Karpas-422 (cell line): ENCODE data around the gene FUCA1. TPM values are rescaled to one million over a fixed set of nuclear protein-coding genes. Genes with fewer than 3 reads are reported as not detected.

Experiments used
- DNase-seq: peaks from one replicate; pipeline ENCODE4 v3.0.0-alpha.2; 2015
- H2AFZ ChIP-seq: fragments of 200-600 bp; sonication (generic); 2 replicates; pipeline ENCODE4 v1.6.1; 2014; ENCODE audit warnings: antibody characterized with exemption, low read length, mixed read lengths
- H3K27ac ChIP-seq: fragments of 200-600 bp; sonication (generic); 2 replicates; pipeline ENCODE4 v1.5.1; 2014; ENCODE audit warnings: mild to moderate bottlenecking, low read length, moderate library complexity
- H3K27me3 ChIP-seq: fragments of 200-600 bp; sonication (generic); 2 replicates; pipeline ENCODE4 v1.6.1; 2014; ENCODE audit warnings: low read length, mixed read lengths
- H3K36me3 ChIP-seq: fragments of 200-600 bp; sonication (generic); 2 replicates; pipeline ENCODE4 v1.6.1; 2014; ENCODE audit warnings: low read length, mixed read lengths; ENCODE audit not compliant: insufficient read depth
- H3K4me1 ChIP-seq: fragments of 200-600 bp; sonication (generic); 2 replicates; pipeline ENCODE4 v1.6.1; 2014; ENCODE audit warnings: mild to moderate bottlenecking, low read length, mixed read lengths
- H3K4me2 ChIP-seq: fragments of 200-600 bp; sonication (generic); 2 replicates; pipeline ENCODE4 v1.6.1; 2014; ENCODE audit warnings: low read length, low read depth, mild to moderate bottlenecking; ENCODE audit not compliant: poor library complexity, severe bottlenecking
- H3K4me3 ChIP-seq: fragments of 200-600 bp; sonication (generic); 2 replicates; pipeline ENCODE4 v1.5.1; 2014; ENCODE audit warnings: mild to moderate bottlenecking, antibody characterized with exemption, low read length, mixed read lengths
- H3K79me2 ChIP-seq: fragments of 200-600 bp; sonication (generic); 2 replicates; pipeline ENCODE4 v1.6.1; 2014; ENCODE audit warnings: mild to moderate bottlenecking, low read length, mixed read lengths
- H3K9ac ChIP-seq: fragments of 200-600 bp; sonication (generic); 2 replicates; pipeline ENCODE4 v1.6.0; 2014; ENCODE audit warnings: low read length
- H3K9me2 ChIP-seq: fragments of 200-600 bp; sonication (generic), shearing (Covaris generic); replicated peaks from 2 replicates; pipeline ENCODE4 v1.6.0; 2014; ENCODE audit warnings: mild to moderate bottlenecking, low read length, moderate library complexity; ENCODE audit not compliant: insufficient read depth
- H3K9me3 ChIP-seq: fragments of 300-700, 200-600 bp; sonication (generic); 2 replicates; pipeline ENCODE4 v1.6.1; 2014; ENCODE audit warnings: low read length, mixed read lengths
- H4K20me1 ChIP-seq: fragments of 200-600 bp; sonication (generic); 2 replicates; pipeline ENCODE4 v1.6.1; 2014; ENCODE audit warnings: mild to moderate bottlenecking, antibody characterized with exemption, low read length, low read depth; ENCODE audit not compliant: insufficient read depth
- total RNA-seq: library from RNA; depleted of rRNA; stranded (reverse); fragments of >200 nt; shearing (Covaris generic); gene quantifications from 2 replicates; pipeline ENCODE4 v1.2.3, GENCODE V29; 2014; ENCODE audit warnings: low replicate concordance

The FUCA1 gene
- total RNA-seq, 1 experiment from 2014 or later, result 47.2 TPM

DNA sequence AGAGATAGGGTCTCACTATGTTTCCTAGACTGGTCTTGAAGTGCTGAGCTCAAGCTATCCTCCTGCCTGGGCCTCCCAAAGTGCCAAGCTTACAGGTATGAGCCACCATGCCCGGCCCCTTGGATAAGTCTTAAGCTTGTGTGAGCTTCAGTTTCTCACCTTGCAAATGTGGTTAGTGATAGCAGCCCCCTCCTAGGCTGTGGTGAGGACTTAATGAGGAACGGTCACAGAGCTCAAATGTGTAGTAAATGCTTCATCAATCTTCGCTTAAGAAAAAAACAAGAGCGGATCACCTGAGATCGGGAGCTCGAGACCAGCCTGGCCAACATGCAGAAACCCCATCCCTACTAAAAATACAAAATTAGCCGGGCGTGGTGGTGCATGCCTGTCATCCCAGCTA is 42.1 kb upstream of the FUCA1 start:
- H3K9me2 ChIP-seq, result no peaks in the 10 kb centered on the region
- peak overlapping the region; percentile 74 for H3K9ac ChIP-seq
- H3K27me3 ChIP-seq, result no peaks in the 10 kb centered on the region
- H3K79me2 ChIP-seq, result peaks cover 11% of the 10 kb centered on the region
- H3K4me3 ChIP-seq, result no peak overlapping the region
- peak overlapping the region; percentile 97 for H3K27ac ChIP-seq
- no peak overlapping the region for H2AFZ ChIP-seq
- peak; percentile 68 for DNase-seq
- H4K20me1 ChIP-seq, result no peaks in the 10 kb centered on the region
- H3K4me2 ChIP-seq, result peak overlapping the region; percentile 70
- H3K4me1 ChIP-seq, result peaks cover 91% of the 10 kb centered on the region
- no peaks in the 10 kb centered on the region for H3K36me3 ChIP-seq
- no peaks in the 10 kb centered on the region for H3K9me3 ChIP-seq

DNA sequence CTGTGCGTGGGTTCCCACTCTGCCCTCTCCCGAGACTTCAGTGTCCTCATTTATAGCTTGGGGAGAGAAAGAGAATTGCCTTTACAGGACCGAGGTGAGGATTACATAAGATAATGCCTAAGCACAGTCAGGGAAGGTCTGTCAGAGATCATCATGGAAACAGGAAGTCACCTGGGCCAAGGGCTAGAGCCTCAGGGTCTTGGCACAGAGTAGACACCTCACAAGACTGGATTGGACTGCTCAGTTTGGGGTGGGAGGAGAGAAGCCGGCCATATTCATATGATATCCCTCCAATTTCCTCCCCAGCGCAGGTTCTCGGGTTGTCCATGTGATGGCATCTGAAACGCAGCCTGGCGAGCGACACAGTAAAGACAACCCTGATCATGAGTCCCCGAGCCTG is 41.3 kb upstream of the FUCA1 start:
- peak overlapping the region; percentile 70 for H3K4me2 ChIP-seq
- H3K4me3 ChIP-seq, result peak overlapping the region; percentile 50
- no peak overlapping the region for H2AFZ ChIP-seq
- no peaks in the 10 kb centered on the region for H3K27me3 ChIP-seq
- H3K36me3 ChIP-seq, result no peaks in the 10 kb centered on the region
- peaks cover 16% of the 10 kb centered on the region for H3K79me2 ChIP-seq
- H3K27ac ChIP-seq, result peak overlapping the region; percentile 97
- H3K4me1 ChIP-seq, result peaks cover 92% of the 10 kb centered on the region
- DNase-seq, result peak; percentile 90
- H4K20me1 ChIP-seq, result no peaks in the 10 kb centered on the region
- H3K9me3 ChIP-seq, result no peaks in the 10 kb centered on the region
- no peaks in the 10 kb centered on the region for H3K9me2 ChIP-seq
- peak overlapping the region; percentile 74 for H3K9ac ChIP-seq

DNA sequence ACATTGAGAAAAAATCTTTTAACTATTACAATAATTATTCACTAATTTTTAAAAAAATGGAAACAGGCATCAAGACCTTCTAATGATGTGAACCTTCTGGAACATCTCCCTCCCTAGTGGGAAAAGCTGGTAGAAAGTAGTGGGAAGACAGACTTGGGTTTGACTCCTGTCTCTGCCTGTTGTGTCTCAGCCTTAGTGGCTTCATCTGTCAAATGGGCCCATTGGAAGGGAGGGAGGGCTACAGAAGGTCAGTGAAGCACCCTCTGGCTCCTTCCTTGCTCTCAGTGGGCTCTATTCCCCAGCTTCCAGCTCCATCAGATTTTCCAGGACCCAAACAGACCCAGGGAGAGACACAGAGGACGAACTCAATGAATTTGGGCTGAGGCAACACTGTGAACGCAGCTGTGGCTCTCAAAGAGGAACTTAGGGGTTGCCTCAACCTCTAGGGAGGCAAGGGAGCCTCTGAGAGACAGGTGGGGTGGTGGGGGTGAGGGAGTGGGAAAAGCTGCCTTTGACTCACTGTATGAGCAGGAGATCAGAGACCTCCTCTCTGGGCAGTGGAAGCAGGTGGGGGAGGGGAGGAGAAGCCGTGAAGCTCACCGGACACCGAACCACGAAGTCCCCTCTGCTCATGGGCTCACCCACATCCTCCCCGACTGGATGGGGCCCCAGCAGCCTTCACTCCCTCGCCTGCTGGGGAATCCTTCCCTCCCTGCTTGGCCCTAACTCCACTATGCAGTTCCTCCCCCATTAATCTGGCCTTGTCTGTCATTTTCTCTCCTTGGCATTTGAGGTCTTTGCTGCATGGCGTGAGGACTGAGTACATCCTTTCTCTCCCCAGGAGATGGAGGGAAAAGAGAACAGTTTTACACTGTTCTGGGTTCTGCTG is 40.6 kb upstream of the FUCA1 start:
- Histone ChIP-seq H3K9ac (peak overlapping the region; percentile 74), H3K9me3 (no peaks in the 10 kb centered on the region), H3K4me2 (peak overlapping the region; percentile 70), H3K27me3 (no peaks in the 10 kb centered on the region), H3K27ac (peak overlapping the region; percentile 97), H3K4me1 (peaks cover 98% of the 10 kb centered on the region), H3K9me2 (no peaks in the 10 kb centered on the region), H4K20me1 (no peaks in the 10 kb centered on the region), H3K36me3 (no peaks in the 10 kb centered on the region), H3K79me2 (peaks cover 19% of the 10 kb centered on the region), H2AFZ (no peak overlapping the region), H3K4me3 (peak overlapping the region; percentile 60)
- DNase-seq, result peak; percentile 97

DNA sequence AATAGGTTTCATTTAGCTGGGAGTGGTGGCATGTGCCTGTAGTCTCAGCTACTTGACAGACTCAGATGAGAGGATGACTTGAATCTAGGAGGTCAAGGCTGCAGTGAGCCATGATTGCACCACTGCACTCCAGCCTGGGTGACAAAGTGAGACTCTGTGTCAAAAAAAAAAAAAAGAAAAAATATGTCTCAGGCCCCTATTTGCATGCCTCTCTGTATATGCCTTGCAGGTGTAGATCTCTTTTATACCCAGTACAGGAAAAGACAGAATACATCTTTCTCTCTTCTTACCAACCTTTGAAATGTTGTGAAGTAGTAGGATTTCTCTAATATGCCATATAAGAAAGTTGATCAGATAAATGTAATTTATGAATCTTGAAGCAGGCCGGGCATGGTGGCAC is 38.6 kb upstream of the FUCA1 start:
- peak; percentile 88 for DNase-seq
- H3K79me2 ChIP-seq, result peaks cover 20% of the 10 kb centered on the region
- no peaks in the 10 kb centered on the region for H3K9me3 ChIP-seq
- H3K4me1 ChIP-seq, result peaks cover 81% of the 10 kb centered on the region
- H2AFZ ChIP-seq, result no peak overlapping the region
- H3K36me3 ChIP-seq, result no peaks in the 10 kb centered on the region
- H4K20me1 ChIP-seq, result no peaks in the 10 kb centered on the region
- peak overlapping the region; percentile 74 for H3K9ac ChIP-seq
- peak overlapping the region; percentile 70 for H3K4me2 ChIP-seq
- H3K27ac ChIP-seq, result peak overlapping the region; percentile 97
- H3K9me2 ChIP-seq, result no peaks in the 10 kb centered on the region
- no peaks in the 10 kb centered on the region for H3K27me3 ChIP-seq
- H3K4me3 ChIP-seq, result peak overlapping the region; percentile 49

DNA sequence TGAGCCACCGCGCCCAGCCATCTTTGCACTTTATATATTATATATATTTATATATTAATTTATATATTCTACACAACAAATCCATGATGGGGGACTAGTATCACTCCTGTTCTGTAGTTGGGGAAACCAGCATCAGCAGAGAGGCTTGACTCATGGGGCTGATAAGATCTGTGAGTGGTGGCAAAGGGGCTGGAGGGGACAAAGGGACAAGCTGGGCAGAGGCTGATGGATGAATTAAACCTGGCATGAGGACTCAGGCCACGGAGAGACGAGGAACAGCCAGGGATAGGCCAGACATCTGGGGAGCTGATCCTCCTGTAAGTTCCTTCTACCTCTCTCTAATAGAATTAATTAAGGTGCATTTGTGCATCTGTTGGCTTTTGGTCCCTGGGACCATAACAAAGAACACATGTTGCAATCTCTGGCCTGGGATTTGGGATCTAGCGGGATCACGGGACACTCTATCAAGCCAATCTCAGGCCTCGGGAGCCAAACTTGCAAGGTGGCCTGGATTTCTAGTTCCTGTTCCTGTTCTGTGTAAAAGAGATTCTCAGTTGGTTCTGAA is 37.5 kb upstream of the FUCA1 start:
- no peaks in the 10 kb centered on the region for H4K20me1 ChIP-seq
- no peaks in the 10 kb centered on the region for H3K36me3 ChIP-seq
- H2AFZ ChIP-seq, result no peak overlapping the region
- H3K4me1 ChIP-seq, result peaks cover 69% of the 10 kb centered on the region
- no peak overlapping the region for H3K4me3 ChIP-seq
- peak overlapping the region; percentile 70 for H3K4me2 ChIP-seq
- no peaks in the 10 kb centered on the region for H3K9me2 ChIP-seq
- peak overlapping the region; percentile 41 for H3K9ac ChIP-seq
- H3K9me3 ChIP-seq, result no peaks in the 10 kb centered on the region
- H3K27me3 ChIP-seq, result no peaks in the 10 kb centered on the region
- H3K27ac ChIP-seq, result peak overlapping the region; percentile 97
- no peak for DNase-seq
- peaks cover 20% of the 10 kb centered on the region for H3K79me2 ChIP-seq

DNA sequence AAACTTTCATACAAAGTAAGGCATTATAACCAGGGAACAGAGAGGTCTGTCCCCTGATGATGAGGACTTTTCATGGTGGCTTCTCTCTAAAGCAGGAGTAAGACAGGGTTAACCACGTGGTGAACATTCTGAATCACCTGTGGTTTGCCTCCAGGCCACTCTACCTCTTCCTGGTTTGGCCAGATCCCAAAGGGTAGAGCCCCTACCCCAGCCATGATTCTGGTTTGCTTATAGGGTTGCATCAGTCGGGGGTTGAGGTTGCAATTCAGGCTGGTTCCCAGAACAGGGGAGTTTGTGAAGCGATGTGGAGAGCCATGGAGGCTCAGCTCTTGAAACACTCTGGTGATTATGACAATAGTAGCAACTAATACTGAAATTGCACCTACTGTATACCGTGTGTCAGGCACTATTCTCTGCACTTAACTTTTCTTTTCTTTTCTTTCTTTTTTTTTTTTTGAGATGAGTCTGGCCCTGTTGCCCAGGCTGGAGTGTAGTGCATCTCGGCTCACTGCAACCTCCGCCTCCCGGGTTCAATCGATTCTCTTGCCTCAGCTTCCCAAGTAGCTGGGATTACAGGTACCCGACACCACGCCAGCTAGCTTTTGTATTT is 36.8 kb upstream of the FUCA1 start:
- peaks cover 62% of the 10 kb centered on the region for H3K4me1 ChIP-seq
- no peaks in the 10 kb centered on the region for H4K20me1 ChIP-seq
- no peak overlapping the region for H2AFZ ChIP-seq
- 0 out of 2 replicates have a peak overlapping the region, but pooled peaks have one; percentile 5 for H3K9ac ChIP-seq
- no peaks in the 10 kb centered on the region for H3K9me3 ChIP-seq
- peaks cover 20% of the 10 kb centered on the region for H3K79me2 ChIP-seq
- no peaks in the 10 kb centered on the region for H3K27me3 ChIP-seq
- peak overlapping the region; percentile 69 for H3K27ac ChIP-seq
- no peaks in the 10 kb centered on the region for H3K36me3 ChIP-seq
- no peak for DNase-seq
- no peak overlapping the region for H3K4me3 ChIP-seq
- peak overlapping the region; percentile 0 for H3K4me2 ChIP-seq
- no peaks in the 10 kb centered on the region for H3K9me2 ChIP-seq

DNA sequence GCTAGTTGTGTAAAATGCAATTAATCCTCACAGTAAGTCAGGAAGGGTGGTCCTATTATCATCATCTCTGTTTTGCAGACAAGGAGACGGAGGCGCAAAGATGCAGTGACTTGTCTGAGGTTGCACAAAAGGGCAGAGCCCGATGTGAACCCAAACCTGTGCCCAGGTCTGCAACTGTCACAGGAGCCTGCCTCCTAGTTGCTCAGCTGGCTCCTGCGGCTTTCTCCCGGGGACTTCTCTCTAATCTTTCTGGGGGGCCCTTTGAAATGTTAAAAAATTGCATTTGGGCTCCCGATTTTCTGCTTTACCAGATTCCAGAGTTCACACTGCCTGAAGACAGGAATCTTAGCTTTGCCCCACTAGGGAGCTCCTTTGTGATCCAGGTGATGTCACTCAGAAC is 35.7 kb upstream of the FUCA1 start:
- Histone ChIP-seq H3K4me3 (no peak overlapping the region), H3K4me1 (peaks cover 57% of the 10 kb centered on the region), H3K4me2 (no peak overlapping the region), H3K9me2 (no peaks in the 10 kb centered on the region), H3K9me3 (no peaks in the 10 kb centered on the region), H3K79me2 (peaks cover 20% of the 10 kb centered on the region), H3K9ac (0 out of 2 replicates have a peak overlapping the region, but pooled peaks have one; percentile 20), H3K27ac (peak overlapping the region; percentile 69), H3K36me3 (no peaks in the 10 kb centered on the region), H4K20me1 (no peaks in the 10 kb centered on the region), H2AFZ (no peak overlapping the region; the same call in 1 of the 2 replicates), H3K27me3 (no peaks in the 10 kb centered on the region)
- DNase-seq, result no peak
